GM23338 (cell line): ENCODE results near the gene WNT2B. TPM values are rescaled to one million over a fixed set of nuclear protein-coding genes. Genes with fewer than 3 reads are reported as not detected.

Experiments used
- ATAC-seq: fragments of 200-7000 bp; cut with Tn5 transposase; 3 replicates; pipeline ENCODE4 v1.9.1; 2020
- DNase-seq: peaks from one replicate; pipeline ENCODE4 v3.0.0-alpha.2; 2015; ENCODE audit warnings: low spot score
- H2AFZ ChIP-seq: fragments of 200-600 bp; sonication (generic); 2 replicates; pipeline ENCODE4 v1.8.0; 2016; ENCODE audit warnings: antibody characterized with exemption, mild to moderate bottlenecking, moderate library complexity
- H3F3A ChIP-seq: fragments of 200-600 bp; sonication (generic); replicated peaks from 2 replicates; pipeline ENCODE4 v1.8.0; 2017; ENCODE audit warnings: antibody characterized with exemption, mixed run types, low read depth
- H3K27ac ChIP-seq: fragments of 200-600 bp; sonication (generic); 2 replicates; pipeline ENCODE4 v1.6.1; 2016; ENCODE audit warnings: low read depth
- H3K27me3 ChIP-seq: fragments of 200-600 bp; sonication (generic); 2 replicates; pipeline ENCODE4 v1.8.0; 2016; ENCODE audit warnings: mild to moderate bottlenecking, mixed run types, moderate library complexity; ENCODE audit not compliant: insufficient read depth
- H3K36me3 ChIP-seq: fragments of 200-600 bp; sonication (generic); 2 replicates; pipeline ENCODE4 v1.8.0; 2016; ENCODE audit warnings: mild to moderate bottlenecking; ENCODE audit not compliant: insufficient read depth
- H3K4me1 ChIP-seq: fragments of 200-600 bp; sonication (generic); 2 replicates; pipeline ENCODE4 v1.8.0; 2016; ENCODE audit warnings: mild to moderate bottlenecking, moderate library complexity; ENCODE audit not compliant: insufficient read depth
- H3K4me2 ChIP-seq: fragments of 200-600 bp; sonication (generic); 2 replicates; pipeline ENCODE4 v1.7.1; 2017; ENCODE audit warnings: mixed run types
- H3K4me3 ChIP-seq: fragments of 200-600 bp; sonication (generic); 2 replicates; pipeline ENCODE4 v1.6.1; 2016; ENCODE audit warnings: mixed run types
- H3K79me2 ChIP-seq: fragments of 200-600 bp; sonication (generic); replicated peaks from 2 replicates; pipeline ENCODE4 v1.8.0; 2017; ENCODE audit warnings: mild to moderate bottlenecking; ENCODE audit not compliant: insufficient read depth
- H3K9me2 ChIP-seq: fragments of 200-600 bp; sonication (generic); 2 replicates; pipeline ENCODE4 v1.8.0; 2017; ENCODE audit not compliant: insufficient read depth
- H4K20me1 ChIP-seq: fragments of 200-600 bp; sonication (generic); replicated peaks from 2 replicates; pipeline ENCODE4 v1.8.0; 2017; ENCODE audit warnings: mild to moderate bottlenecking; ENCODE audit not compliant: insufficient read depth
- H3K27ac Mint-ChIP-seq: 2 replicates; pipeline ENCODE4 v1.8.0; 2020; ENCODE audit warnings: inconsistent platforms, mild to moderate bottlenecking, moderate library complexity, mixed read lengths
- H3K27me3 Mint-ChIP-seq: 3 replicates; pipeline ENCODE4 v1.8.0; 2022; ENCODE audit warnings: low read depth, mild to moderate bottlenecking, moderate library complexity, mixed read lengths, inconsistent platforms; ENCODE audit not compliant: insufficient read depth, poor library complexity
- H3K36me3 Mint-ChIP-seq: 3 replicates; pipeline ENCODE4 v1.8.0; 2021; ENCODE audit warnings: low read depth, mild to moderate bottlenecking, inconsistent platforms, moderate library complexity, mixed read lengths
- H3K4me1 Mint-ChIP-seq: 3 replicates; pipeline ENCODE4 v1.8.0; 2020; ENCODE audit warnings: mild to moderate bottlenecking, inconsistent platforms, mixed read lengths
- H3K4me3 Mint-ChIP-seq: 3 replicates; pipeline ENCODE4 v1.8.0; 2021; ENCODE audit warnings: moderate library complexity, mild to moderate bottlenecking, inconsistent platforms, mixed read lengths
- H3K9me3 Mint-ChIP-seq: 3 replicates; pipeline ENCODE4 v1.8.0; 2020; ENCODE audit warnings: moderate library complexity, mild to moderate bottlenecking, inconsistent platforms, mixed read lengths
- CREB1 ChIP-seq: fragments of 250-450 bp; sonication (Bioruptor Pico); IDR thresholded peaks from 2 replicates; pipeline ENCODE4 v1.5.0; 2020; ENCODE audit warnings: low read depth, mild to moderate bottlenecking, moderate library complexity
- CTCF ChIP-seq, 2 experiments: fragments of 200-600 bp in 1 of 2; sonication (generic) in 1 of 2; conservative IDR thresholded peaks; 2 replicates each; pipeline versions ENCODE4 v1.5.1 to v1.6.1; 2016 to 2017; ENCODE audit warnings: antibody characterized with exemption in 2 of 2, low read depth in 2 of 2, mild to moderate bottlenecking in 2 of 2, moderate library complexity in 1 of 2
- EZH2 ChIP-seq: fragments of 200-600 bp; sonication (generic); IDR thresholded peaks from one replicate; pipeline ENCODE4 v1.8.0; 2017; ENCODE audit warnings: antibody characterized with exemption, mild to moderate bottlenecking, low read depth; ENCODE audit not compliant: unreplicated experiment
- EZH2phosphoT487 ChIP-seq: fragments of 200-600 bp; sonication (generic); IDR thresholded peaks from one replicate; pipeline ENCODE4 v1.8.1; 2018; ENCODE audit warnings: antibody characterized with exemption; ENCODE audit not compliant: unreplicated experiment
- JUNB ChIP-seq: IDR thresholded peaks from one replicate; pipeline ENCODE4 v1.6.1; 2016; ENCODE audit warnings: antibody characterized with exemption; ENCODE audit not compliant: unreplicated experiment
- NANOG ChIP-seq: IDR thresholded peaks from 2 replicates; pipeline ENCODE4 v1.6.1; 2016; ENCODE audit warnings: antibody characterized with exemption, borderline replicate concordance
- POLR2AphosphoS5 ChIP-seq: IDR thresholded peaks from 2 replicates; pipeline ENCODE4 v1.6.1; 2016; ENCODE audit warnings: antibody characterized with exemption, low read depth
- STAT1 ChIP-seq: IDR thresholded peaks from one replicate; pipeline ENCODE4 v1.6.1; 2016; ENCODE audit warnings: antibody characterized with exemption; ENCODE audit not compliant: unreplicated experiment
- ZNF114 ChIP-seq: fragments of 250-450 bp; sonication (Bioruptor Pico); IDR thresholded peaks from 2 replicates; pipeline ENCODE4 v1.5.0; 2020; ENCODE audit warnings: mild to moderate bottlenecking, moderate library complexity
- ZNF331 ChIP-seq: fragments of 250-450 bp; sonication (Bioruptor Pico); IDR thresholded peaks from 2 replicates; pipeline ENCODE4 v1.5.0; 2020; ENCODE audit warnings: low read depth, mild to moderate bottlenecking, moderate library complexity
- ZNF462 ChIP-seq: fragments of 250-450 bp; sonication (Bioruptor Pico); IDR thresholded peaks from 2 replicates; pipeline ENCODE4 v1.5.0; 2020; ENCODE audit warnings: mild to moderate bottlenecking, moderate library complexity
- polyA plus RNA-seq: library from polyadenylated mRNA; unstranded; fragments of >200 nt; fragmentation: Nextera tagmentation; extraction: Ambion mirVana; gene quantifications from 2 replicates; pipeline ENCODE4 v1.2.1, GENCODE V29; 2016
- total RNA-seq: library from RNA; depleted of rRNA; stranded (reverse); fragments of >200 nt; shearing (Covaris generic); gene quantifications from 2 replicates; pipeline ENCODE4 v1.2.3, GENCODE V29; 2014
- TF ChIP-seq, protein P1 (sequence below): IDR thresholded peaks from one replicate; pipeline ENCODE4 v1.6.1; 2018; ENCODE audit warnings: antibody characterized with exemption; ENCODE audit not compliant: unreplicated experiment
- TF ChIP-seq, protein P2 (sequence below): IDR thresholded peaks from 2 replicates; pipeline ENCODE4 v1.6.1; 2016; ENCODE audit warnings: antibody characterized with exemption

WNT2B gene
- total and polyA plus RNA-seq, 2 experiments from 2014 or later, result 0.50 to 0.90 TPM

GRCh38 chr1:112462953-112463279, 45.8 kb upstream of the WNT2B start:
- H2AFZ ChIP-seq, result no peak overlapping the region
- no peaks in the 10 kb centered on the region; the same call in 1 of the 2 replicates for H3F3A ChIP-seq
- peaks cover 3% of the 10 kb centered on the region for H4K20me1 ChIP-seq
- no peak for ATAC-seq
- Mint-ChIP-seq H3K4me1 (peaks cover 47% of the 10 kb centered on the region), H3K27ac (no peak overlapping the region), H3K9me3 (no peaks in the 10 kb centered on the region; the same call in 2 of the 3 replicates), H3K36me3 (no peaks in the 10 kb centered on the region), H3K4me3 (no peak overlapping the region), H3K27me3 (peaks cover 15% of the 10 kb centered on the region)
- no peaks in the 10 kb centered on the region for H3K79me2 ChIP-seq
- TF ChIP-seq JUNB, result no peak
- no peak for TF ChIP-seq ZNF114
- no peak for TF ChIP-seq EZH2phosphoT487
- no peak for TF ChIP-seq CTCF (conservative IDR thresholded peaks at IDR 0.05; ENCODE audit: low read depth in 2 of 2)
- no peak for TF ChIP-seq ZNF462 (CRISPR knock-in tag)
- TF ChIP-seq STAT1, result no peak
- TF ChIP-seq, protein P1, sequence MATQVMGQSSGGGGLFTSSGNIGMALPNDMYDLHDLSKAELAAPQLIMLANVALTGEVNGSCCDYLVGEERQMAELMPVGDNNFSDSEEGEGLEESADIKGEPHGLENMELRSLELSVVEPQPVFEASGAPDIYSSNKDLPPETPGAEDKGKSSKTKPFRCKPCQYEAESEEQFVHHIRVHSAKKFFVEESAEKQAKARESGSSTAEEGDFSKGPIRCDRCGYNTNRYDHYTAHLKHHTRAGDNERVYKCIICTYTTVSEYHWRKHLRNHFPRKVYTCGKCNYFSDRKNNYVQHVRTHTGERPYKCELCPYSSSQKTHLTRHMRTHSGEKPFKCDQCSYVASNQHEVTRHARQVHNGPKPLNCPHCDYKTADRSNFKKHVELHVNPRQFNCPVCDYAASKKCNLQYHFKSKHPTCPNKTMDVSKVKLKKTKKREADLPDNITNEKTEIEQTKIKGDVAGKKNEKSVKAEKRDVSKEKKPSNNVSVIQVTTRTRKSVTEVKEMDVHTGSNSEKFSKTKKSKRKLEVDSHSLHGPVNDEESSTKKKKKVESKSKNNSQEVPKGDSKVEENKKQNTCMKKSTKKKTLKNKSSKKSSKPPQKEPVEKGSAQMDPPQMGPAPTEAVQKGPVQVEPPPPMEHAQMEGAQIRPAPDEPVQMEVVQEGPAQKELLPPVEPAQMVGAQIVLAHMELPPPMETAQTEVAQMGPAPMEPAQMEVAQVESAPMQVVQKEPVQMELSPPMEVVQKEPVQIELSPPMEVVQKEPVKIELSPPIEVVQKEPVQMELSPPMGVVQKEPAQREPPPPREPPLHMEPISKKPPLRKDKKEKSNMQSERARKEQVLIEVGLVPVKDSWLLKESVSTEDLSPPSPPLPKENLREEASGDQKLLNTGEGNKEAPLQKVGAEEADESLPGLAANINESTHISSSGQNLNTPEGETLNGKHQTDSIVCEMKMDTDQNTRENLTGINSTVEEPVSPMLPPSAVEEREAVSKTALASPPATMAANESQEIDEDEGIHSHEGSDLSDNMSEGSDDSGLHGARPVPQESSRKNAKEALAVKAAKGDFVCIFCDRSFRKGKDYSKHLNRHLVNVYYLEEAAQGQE, result no peak
- TF ChIP-seq, protein P2, sequence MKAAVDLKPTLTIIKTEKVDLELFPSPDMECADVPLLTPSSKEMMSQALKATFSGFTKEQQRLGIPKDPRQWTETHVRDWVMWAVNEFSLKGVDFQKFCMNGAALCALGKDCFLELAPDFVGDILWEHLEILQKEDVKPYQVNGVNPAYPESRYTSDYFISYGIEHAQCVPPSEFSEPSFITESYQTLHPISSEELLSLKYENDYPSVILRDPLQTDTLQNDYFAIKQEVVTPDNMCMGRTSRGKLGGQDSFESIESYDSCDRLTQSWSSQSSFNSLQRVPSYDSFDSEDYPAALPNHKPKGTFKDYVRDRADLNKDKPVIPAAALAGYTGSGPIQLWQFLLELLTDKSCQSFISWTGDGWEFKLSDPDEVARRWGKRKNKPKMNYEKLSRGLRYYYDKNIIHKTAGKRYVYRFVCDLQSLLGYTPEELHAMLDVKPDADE, result no peak
- no peak for TF ChIP-seq POLR2AphosphoS5
- no peak for TF ChIP-seq NANOG
- no peak for TF ChIP-seq CREB1
- no peak for TF ChIP-seq ZNF331
- TF ChIP-seq EZH2, result no peak
- no peaks in the 10 kb centered on the region for H3K9me2 ChIP-seq
- H3K4me2 ChIP-seq, result no peak overlapping the region
- no peak for DNase-seq
- H3K27me3 ChIP-seq, result peaks cover 18% of the 10 kb centered on the region
- H3K36me3 ChIP-seq, result no peaks in the 10 kb centered on the region; the same call in 1 of the 2 replicates
- no peak overlapping the region for H3K27ac ChIP-seq
- no peak overlapping the region for H3K4me3 ChIP-seq
- peaks cover 30% of the 10 kb centered on the region for H3K4me1 ChIP-seq
